NCI-H1694 treated with DMSO at 0.1 percent for 48 hours (cell line): ENCODE measurements around the gene DPEP3.
A peak's percentile ranks its signal among the peaks of the same experiment; 100 is the strongest.
"Not testable (repeated sequence)": the region's sequence is repeated elsewhere in the genome, so short reads cannot be mapped to it uniquely, and the experiment has no call there.

Experiments
- DNase-seq: peaks from one replicate; lab custom pipeline; 2025; lab: John Stamatoyannopoulos, UW

DPEP3 gene

GRCh38 chr16:67943619-67944504 is 36.4 kb downstream of the DPEP3 start, which contains the start of gene LCAT:
Gene LCAT (minus strand): TSS chr16:67944120. CDS start chr16:67944101, 19 bp downstream.
- no peak for DNase-seq

DNA sequence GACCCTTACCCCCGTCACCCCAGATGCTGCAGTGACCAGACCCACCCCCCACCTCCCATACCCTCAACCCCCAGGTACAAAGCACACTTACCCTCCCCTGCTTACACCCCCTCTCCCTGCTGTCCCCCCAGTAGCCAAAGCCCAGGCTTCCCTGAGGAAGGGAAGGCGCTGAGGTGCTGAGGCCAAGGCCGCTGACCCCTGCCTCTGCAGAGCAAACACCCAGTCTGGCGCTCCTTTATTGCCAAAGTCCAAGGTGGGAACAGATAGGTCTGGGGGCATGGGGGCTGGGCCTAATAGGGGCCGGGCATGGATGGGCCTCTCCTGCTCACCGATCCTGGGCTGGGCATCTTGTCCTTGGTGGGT is 37.1 kb downstream of the DPEP3 start:
- DNase-seq = no peak

GRCh38 chr16:67942510-67943255 is 37.6 kb downstream of the DPEP3 start:
- no peak for DNase-seq

DNA sequence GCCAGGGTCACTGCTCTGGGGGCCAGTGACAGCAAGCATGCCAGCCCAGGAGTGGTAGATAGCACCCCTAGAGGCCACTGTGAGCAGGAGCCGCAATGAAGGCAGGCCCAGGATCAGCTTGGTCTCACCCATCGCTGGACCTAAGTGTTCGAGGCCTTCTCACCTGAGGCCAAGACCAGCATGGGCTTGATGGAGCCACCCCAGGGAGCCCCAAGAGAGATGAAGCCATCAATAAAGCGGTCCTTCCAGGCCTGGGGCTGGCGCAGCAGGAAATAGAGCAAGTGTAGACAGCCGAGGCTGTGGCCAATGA is 38.1 kb downstream of the DPEP3 start:
- no peak for DNase-seq

GRCh38 chr16:67941469-67942199 is 38.7 kb downstream of the DPEP3 start:
- no peak for DNase-seq

- no peak for DNase-seq
Observed at GRCh38 chr16:67940446-67941089, 39.7 kb downstream of the DPEP3 start.

- DNase-seq = no peak
Observed at GRCh38 chr16:67939507-67940445, 40.5 kb downstream of the DPEP3 start.

DNA sequence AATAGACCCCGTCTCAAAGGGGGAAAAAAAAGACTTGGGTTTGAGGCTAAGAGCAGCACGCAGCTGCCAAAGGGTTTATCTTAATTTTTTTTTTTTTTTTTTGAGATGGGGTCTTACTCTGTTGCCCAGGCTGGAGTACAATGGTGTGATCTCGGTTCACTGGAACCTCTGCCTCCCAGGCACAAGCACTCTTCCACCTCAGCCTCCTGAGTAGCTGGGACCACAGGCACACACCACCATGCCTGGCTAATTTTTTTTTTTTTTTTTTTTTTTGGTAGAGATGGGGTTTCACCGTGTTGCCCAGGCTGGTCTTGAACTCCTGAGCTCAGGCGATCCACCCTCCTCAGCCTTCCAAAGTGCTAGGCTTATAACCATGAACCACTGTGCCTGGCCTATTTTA is 42.6 kb downstream of the DPEP3 start:
- DNase-seq = not testable (repeated sequence)

- no peak for DNase-seq
Observed at GRCh38 chr16:67936880-67937605, 43.3 kb downstream of the DPEP3 start.

DNA sequence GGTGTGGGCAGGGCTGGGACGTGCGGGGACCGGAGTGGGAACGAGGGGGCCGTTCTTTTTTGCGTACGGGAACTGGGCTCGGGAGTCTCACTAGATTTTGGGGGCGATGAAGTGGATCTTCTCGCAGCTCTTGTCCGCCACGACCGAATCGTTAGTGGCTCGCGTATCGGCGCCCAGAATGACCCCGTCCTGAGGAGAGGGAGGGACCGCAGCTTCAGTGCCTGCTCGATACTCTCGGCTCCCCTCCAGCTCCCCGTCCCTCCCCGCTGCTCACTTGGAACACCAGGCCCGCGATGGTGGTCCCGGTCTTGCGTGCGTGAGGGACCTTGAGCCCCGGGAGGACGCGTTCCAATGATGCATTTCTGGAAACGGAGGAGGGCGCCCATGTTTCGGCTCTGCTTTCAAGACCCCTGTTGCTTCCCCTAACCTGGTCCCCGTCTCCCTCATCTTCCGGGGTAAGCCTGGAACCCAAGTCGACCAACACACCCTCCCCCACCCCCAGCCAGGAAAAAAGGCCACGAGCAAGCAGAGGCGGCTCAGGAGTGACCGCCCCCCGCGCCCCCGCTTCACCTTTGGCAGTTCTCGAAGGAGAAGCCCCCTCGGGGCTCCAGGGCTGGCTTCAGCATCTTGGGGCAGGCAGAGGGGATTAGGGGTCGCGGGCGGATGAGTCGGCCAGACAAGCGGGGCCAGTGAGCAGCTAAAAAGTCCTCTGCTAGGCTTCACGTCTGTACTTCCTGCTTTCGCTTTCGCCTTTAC is 44.0 kb downstream of the DPEP3 start, which contains the start of gene PSMB10:
Gene PSMB10 (minus strand): TSS at position 727 of the 756 bp plus-strand sequence. CDS start 101 bp downstream, at position 626.
- DNase-seq = peak; percentile 11

DNA sequence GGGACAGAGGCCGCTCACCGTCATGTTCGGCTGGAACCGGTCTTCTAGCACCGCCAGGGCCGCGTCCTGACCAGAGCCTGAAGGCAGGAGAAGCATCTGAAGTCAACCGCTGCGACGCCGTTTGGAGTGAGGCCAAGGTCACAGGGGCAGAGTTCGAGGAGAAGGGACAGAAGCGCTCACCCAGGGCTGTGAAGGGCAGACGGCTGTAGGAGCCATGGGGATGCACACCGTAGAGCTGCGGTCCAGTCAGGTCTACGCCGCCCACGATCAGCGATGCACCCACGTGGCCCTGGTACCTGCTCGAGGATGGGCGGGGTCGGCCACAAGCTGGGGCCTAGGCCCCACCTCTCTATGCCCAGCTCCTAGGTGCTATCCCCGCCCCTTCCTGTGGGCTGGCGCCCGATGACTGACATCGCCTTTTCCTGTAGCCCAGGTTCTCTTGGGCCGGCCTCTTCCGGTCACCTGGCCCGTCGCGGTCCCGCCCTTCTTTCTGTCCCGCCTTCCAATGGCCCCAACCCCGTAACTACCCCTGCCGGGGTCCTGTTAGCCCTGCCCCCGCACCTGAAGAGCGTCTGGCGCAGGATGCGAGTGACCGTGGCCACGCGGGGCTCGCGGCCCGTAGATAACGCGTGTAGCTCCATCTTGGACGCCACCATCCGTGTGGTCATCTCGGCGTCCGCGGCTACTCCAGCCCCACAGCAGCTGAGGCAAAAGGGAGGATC is 44.7 kb downstream of the DPEP3 start:
- peak; percentile 90 for DNase-seq

DNA sequence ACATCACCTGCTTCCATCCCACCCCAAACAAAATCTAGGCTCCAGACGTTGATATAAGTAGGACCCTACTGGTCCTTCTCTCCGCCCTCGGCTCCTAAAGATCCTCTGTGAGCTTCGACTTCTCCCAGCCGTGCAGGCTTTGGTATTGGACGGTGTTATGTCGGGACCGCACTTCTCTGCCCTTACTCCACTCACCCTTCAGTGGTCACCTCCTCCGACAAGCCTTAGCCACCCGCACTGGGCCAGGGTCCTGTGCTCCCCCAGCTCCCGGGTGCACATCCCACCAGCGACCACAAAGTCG is 45.2 kb downstream of the DPEP3 start:
- no peak for DNase-seq

GRCh38 chr16:67934306-67935100 is 45.8 kb downstream of the DPEP3 start:
- no peak for DNase-seq

- DNase-seq = no peak
Observed at GRCh38 chr16:67933805-67934204, 46.5 kb downstream of the DPEP3 start.

DNA sequence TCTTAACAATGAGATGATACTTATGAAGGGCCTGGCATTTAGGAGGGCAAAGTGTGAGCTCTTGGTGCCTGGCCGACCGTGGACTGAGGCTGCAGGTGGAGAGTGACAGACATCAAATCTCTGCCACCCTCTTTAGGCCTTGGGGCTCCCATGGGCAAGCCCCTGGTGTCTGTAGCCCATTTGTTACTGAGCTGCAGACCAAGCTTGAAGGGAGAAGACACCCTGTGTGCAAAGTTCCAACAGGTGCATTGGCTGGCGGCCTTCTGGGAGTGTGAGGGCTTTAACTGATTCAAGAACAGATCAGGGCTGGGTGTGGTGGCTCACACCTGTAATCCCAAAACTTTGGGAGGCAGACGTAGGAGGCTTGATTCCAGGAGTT is 47.8 kb downstream of the DPEP3 start:
- no peak for DNase-seq

DNA sequence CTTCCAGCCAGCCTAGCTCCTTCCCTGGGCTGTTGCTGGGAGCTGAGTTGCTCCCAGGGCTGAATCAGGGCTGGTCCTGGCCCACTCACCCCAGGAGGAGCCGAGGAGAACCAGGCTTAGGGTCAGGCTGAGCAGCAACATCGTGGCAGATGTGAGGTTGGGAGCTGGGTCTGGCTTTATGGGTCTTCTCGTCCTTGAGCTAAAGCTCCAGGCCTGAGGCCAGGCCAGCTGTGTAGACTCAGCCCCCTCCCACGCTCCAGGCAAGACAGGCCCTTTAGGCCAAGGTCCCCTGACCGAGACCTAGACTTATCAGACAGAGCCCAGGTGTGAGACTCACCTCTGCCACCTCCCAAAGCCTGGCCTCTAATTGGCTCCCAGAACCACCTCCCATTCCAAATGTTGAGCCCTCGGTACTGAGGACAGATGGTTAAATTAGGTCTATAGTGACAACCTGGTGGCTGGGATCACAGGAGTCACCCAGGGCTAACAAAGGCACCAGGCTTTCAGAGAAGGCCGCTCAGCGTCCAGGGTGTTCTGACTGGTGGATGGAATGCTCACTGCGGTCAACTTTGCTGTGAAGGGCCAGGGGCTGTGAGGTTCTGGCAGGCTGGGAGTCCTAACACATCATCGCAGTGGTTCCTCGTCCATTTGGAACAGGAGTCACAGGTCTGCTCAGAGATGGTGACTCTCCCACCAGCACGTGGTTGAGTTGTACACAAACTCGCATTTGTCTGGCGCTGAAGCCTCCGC is 48.4 kb downstream of the DPEP3 start, which contains the start of gene CTRL:
Gene CTRL (minus strand): TSS at position 151 of the 750 bp plus-strand sequence. CDS start 10 bp downstream, at position 141.
- no peak for DNase-seq

- no peak for DNase-seq
Observed at GRCh38 chr16:67930678-67931211, 49.6 kb downstream of the DPEP3 start.
